ENCODE results near the gene PPP1R3C.

DNA sequence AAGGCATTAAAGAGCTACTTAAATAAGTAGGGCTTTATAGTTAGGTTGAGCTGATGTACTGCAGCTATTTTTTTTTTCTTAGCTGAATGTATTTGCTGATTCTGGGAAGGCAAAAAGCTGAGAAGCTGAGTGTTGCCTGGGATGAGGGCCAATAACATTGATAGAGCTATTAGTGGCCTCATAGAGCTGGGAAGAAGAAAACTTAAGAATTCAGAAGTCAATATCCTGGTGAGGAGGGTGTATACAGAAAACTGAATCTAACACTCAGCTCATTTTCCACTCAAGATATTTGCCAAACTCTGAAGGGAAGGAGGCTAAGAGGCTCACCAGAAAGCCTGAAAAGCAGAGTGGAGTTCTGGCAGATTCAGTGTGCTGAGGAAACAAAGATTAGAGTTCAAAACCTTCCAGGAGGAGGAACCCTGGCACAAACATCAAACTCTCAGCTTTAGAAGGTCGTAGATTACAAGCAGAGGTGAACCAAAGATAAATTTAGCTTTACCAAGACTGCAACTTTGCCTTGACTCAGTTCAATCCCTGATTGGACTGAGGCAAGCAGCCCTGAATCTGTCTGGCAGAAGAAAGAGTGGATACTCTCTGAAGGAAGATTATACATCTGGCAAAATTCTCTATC lies 11.3 kb downstream of the PPP1R3C start:
- no peak for TF ChIP-seq POLR2AphosphoS5 (IDR thresholded peaks at IDR 0.05; ENCODE audit: low read depth, low read length)
- TF ChIP-seq POLR2A (IDR thresholded peaks at IDR 0.05; ENCODE audit: low read depth, low read length) = no peak
